Brain pericyte (primary cell): Measurements from ENCODE around the gene TMEM239.

Source experiments
- DNase-seq: peaks from one replicate; pipeline ENCODE4 v3.0.0-alpha.2; 2012; ENCODE audit warnings: low read depth, low spot score

TMEM239 gene

DNA sequence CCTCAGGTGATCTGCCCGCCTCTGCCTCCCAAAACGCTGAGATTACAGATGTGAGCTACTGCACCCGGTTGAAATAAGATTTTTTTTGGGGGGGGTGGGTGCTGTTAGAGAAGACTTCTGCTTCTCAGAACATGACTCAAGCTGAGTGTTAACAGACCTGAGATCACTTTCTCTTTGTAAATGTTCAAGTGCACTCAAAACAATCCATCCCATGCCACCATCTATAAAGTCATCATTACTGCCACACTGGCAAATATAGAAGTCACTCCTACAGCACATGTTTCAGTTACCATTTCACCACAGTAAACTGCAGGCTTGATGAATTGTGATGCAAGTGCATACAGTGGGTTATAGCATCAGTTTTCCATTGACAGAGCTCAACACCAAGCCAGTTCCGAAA, 33.4 kb downstream of the TMEM239 start:
- DNase-seq, result no peak

DNA sequence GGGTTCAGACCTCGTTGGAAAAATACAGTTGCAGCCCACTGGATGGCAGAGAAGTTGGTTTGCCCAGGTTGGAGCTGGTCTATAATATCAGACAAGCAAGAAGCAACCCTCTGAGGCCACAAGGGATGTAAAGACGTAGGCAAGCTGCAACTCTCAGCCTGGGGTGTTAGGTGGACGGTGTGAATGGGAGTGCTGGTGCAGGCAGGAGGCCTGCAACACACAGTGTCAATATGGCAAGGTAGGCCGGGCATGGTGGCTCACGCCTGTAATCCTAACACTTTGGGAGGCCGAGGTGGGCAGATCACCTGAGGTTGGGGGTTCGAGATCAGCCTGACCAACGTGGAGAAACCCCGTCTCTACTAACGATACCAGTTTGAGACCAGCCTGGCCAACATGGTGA, 34.9 kb downstream of the TMEM239 start:
- no peak for DNase-seq

- no peak for DNase-seq
Observed at GRCh38 chr20:2858591-2858990, 42.4 kb downstream of the TMEM239 start.

DNA sequence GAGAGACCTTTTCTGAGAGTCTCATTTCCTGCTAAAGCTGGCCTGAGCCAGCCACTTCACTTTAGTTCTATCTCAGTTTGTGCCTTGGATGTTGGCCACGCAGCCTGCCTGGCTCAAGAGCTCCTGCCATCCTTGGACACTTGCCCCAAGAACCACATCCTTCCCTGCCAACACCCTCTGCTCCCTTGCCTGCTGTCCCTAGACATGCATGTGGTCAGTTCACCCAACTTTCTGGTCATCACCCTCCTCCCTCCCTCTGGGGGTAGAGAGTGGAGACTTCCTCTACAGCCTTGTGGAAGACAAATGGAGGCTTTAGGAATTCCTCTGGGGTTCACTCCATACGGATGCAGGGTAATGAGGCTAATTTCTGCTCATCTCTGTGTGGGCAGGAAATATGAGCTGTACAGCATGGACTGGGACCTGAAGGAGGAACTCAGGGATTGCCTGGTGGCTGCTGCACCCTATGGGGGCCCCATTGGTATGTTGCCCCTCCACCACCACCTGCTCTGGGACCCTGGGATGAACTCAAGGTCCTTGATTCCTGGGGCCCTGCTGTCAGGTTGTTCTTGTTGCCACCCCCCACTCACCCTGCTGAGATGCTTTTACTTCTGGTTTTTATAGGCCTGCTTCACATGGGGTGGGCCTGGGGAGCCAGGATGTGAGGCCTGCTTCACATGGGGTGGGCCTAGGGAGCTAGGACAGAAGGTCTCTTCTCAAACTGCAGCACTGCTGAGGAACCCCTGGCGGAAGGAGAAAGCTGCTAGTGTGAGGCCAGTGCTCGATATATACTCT, 43.4 kb downstream of the TMEM239 start:
- DNase-seq, result no peak

- DNase-seq, result no peak
Observed at GRCh38 chr20:2864626-2865025, 48.5 kb downstream of the TMEM239 start.

- DNase-seq, result no peak
Observed at GRCh38 chr20:2865101-2865500, 48.9 kb downstream of the TMEM239 start.

GRCh38 chr20:2865630-2866029, 49.5 kb downstream of the TMEM239 start:
- DNase-seq, result no peak

DNA sequence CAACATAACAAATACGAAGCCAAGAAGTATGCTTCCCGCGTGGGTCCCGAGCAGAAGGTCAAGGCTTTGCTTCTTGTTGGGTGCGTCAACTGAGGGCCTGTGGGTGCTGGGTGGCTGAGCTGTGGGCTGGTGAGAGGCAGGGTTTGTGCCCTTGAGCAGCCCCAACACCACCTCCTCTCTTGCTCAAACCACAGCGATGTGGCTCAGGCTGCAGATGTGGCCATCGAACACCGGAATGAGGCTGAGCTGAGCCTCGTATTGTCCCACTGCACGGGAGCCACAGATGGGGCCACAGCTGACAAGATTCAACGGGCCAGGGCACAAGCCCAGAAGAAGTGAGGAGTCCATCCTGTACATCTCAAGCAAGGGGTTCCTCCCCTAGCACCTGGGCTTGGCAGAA, 50.1 kb downstream of the TMEM239 start:
- DNase-seq, result no peak

- no peak for DNase-seq
Observed at GRCh38 chr20:2867081-2867864, 51.1 kb downstream of the TMEM239 start.
